ENCODE measurements around the gene OR2L5.

DNA sequence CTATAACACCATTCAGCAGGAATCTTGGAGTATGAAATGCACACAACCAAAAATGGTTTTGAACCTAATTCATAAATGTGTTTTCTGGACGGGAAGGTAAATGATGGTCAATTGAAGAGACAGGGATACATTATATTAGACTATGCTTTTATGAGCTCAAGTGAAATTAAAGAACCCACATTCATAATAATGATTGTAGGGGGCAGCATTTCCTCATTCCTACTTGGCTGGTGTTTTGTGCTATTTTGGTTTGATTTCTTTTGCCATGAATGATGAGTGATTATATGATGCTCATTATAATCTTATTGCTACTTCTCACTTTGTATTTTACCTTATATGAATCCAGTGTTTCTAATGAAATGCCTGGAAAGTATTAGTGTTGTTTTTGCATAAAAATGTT, 33.5 kb downstream of the OR2L5 start:
- TF ChIP-seq POLR2A (IDR thresholded peaks at IDR 0.05; ENCODE audit: low read depth, low read length), result no peak
- TF ChIP-seq TAF1 (IDR thresholded peaks at IDR 0.05; ENCODE audit: low read depth, low read length), result no peak
- TF ChIP-seq SPI1 (IDR thresholded peaks at IDR 0.05; ENCODE audit: low read depth, low read length), result no peak
- no peak for TF ChIP-seq POU2F2 (IDR thresholded peaks at IDR 0.05; ENCODE audit: low read depth, low read length)
- no peak for TF ChIP-seq POLR2AphosphoS5 (IDR thresholded peaks at IDR 0.05; ENCODE audit: low read depth, low read length)
